NCI-H1417 treated with DMSO at 0.1 percent for 48 hours (cell line): ENCODE data around the gene EPHA7.

Experiments
- DNase-seq: peaks from one replicate; lab custom pipeline; 2025; lab: John Stamatoyannopoulos, UW

The EPHA7 gene

DNA sequence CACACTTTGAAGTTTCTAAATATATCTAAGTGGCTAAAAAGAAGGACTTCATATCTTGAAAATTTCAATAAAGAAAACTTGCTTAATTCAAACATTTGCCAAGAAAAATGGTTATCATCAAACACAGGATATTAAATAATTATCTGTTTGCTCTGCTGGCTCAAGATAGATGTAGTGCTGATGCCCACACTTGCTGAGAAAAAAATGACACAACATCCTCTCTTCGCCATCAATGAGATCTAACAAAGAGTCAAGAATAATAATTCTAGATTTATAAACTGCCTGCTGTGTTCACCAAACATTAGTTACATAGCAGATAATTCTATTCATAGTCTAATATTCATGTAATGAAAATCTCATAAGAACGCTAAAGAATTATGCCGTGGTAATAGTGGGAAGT is 93.6 kb downstream of the EPHA7 start:
- DNase-seq: no peak

DNA sequence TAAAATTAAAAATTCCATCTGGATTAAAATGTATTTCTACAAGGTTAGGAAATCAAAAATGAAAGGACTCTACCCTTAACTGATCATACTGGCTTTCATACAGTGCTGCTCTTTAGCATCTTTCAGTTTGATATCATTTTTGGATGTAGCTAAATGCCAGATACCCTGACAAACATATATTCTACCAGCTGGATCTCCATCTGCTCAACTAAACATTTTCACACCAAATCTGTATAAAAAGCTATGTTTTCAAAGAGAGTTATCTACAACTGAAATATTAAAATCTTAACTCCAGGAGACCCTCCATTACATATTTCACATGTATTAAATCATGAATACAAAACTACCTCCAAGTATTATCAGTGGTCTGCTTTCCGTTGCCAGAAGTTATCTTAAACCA is 95.7 kb downstream of the EPHA7 start:
- DNase-seq: no peak

GRCh38 chr6:93322651-93323050 is 96.7 kb downstream of the EPHA7 start:
- no peak for DNase-seq

DNA sequence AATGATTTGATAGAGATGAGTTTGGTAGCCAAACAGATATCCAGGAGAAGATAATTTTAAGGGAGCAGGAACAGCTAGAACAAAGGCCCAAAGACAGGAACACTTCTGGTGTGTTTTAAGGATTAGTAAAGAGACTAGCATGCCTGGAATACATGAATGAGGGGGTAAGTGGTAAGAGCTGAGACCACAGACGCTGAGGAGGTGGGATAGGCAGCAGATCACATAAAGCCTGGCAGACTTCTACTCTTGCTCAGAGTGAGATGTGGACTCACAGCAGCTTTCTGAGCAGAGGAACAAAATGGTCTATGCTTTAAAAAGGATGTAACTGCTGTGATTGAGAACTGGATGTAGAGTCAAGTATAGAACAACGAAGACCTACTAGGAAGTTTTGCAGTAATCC is 100.1 kb downstream of the EPHA7 start:
- no peak for DNase-seq

GRCh38 chr6:93318121-93318520 is 101.2 kb downstream of the EPHA7 start:
- no peak for DNase-seq

DNA sequence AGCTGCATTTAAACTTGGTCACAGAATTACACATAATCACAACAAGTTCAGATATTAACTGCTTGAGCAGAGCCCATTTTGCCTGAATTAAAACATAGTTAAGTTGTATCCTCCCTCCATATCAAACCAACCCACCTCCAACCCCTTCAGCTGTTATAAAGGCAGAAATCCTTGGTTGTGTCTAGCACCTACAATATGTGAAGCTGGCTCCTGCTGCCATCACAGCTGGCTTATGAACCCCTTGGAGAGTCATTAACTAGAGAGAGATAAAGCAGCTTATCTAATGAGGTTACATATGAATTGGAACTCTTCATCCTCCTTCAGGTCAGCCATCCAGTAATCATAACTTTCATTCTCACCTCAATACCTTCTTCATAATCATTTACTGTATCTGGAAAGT is 101.8 kb downstream of the EPHA7 start:
- DNase-seq: no peak

DNA sequence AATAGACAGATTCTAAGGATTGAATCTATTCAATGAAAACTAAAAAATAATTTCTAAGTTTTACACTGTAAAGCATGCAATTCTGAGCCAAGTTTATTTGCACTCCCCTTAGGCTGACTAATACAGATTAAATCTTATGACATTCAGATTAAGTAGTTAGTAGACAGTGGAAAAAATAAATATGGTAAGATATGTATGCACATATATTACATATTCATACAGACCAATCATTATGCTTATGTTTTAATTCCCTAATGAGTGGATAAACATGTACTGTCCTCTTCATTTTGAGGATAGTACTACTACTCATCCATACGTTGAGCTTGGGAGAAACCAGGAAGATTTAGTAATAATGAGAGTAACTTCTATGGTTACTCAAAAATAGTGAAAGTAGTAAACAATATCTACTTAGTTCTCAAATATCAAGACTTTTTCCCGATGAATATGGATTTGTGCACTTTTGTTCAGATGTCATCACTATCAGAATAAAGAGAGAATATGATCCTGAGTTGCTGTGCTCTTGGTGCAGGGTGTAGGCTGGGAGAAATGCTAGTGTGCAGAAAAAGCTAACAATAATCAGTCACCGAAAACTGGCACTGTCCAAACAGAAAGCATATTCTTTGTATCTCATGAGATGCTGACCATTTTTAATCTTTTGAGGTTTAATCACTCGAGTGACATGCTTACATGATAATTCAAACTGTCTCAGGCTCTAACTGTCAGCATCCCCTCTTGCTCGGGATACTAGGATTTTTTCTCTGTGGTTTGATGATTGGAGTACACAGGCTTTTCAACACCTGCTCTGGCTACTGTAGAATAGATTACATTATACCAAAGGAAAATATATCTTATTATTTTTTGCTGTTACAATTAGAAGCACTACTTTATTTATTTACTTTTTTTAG is 111.6 kb downstream of the EPHA7 start:
- DNase-seq: no peak

GRCh38 chr6:93305088-93305487 is 114.3 kb downstream of the EPHA7 start:
- DNase-seq: no peak

DNA sequence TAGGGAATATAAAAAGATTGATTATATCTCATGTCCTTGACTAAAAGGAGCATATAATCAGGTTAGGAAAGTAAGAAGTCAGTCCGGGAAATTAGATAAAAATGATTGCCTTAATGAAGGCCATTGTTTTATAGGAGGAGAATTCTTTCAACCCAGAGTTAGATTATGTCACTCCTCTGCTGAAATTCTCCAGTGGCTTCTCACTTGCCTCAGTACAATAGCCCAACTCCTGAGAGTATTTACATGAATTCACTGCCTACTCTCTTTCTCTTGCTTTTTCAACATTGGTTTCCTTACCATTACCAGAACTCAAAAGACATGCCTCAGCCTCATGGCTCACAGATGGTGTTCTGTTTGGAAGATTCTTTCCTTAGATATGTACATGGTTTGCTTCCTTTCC is 114.9 kb downstream of the EPHA7 start:
- no peak for DNase-seq

DNA sequence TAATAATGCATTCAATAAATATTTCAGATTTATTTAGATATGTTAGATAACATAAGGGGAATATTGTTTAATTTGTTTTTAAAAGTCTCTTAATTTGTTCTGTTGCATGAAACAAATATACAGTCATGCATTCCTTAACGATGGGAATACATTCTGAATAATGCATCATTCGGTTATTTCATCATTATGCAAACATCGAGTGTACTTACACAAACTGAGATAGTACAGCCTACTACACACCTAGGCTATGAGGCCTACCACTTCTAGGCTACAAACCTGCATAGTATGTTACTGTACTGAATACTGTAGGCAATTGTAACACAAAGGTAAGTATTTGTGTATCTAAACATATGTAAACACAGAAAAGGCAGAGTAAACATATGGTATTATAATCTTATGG is 118.7 kb downstream of the EPHA7 start:
- DNase-seq: no peak

DNA sequence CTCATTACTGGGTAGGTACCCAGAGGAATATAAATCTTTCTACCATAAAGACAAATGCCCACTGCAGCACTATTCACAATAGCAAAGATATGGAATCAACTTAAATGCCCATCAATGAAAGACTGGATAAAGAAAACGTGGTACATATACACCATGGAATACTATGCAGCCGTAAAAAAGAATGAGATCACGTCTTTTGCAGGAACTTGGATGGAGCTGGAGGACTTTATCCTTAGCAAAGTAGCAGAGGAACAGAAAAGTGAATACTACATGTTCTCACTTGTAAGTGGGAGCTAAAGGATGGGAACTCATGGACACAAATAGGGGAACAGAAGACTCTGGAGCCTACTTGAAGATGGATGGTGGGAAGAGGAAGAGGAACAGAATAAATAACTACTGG is 119.7 kb downstream of the EPHA7 start:
- no peak for DNase-seq

- DNase-seq: no peak
These were observed 123.7 kb downstream of the EPHA7 start for GRCh38 chr6:93295631-93296030.

GRCh38 chr6:93294879-93295278 is 124.5 kb downstream of the EPHA7 start:
- DNase-seq: no peak

- DNase-seq: peak; percentile 91
These were observed 125.5 kb downstream of the EPHA7 start for GRCh38 chr6:93293872-93294271.

DNA sequence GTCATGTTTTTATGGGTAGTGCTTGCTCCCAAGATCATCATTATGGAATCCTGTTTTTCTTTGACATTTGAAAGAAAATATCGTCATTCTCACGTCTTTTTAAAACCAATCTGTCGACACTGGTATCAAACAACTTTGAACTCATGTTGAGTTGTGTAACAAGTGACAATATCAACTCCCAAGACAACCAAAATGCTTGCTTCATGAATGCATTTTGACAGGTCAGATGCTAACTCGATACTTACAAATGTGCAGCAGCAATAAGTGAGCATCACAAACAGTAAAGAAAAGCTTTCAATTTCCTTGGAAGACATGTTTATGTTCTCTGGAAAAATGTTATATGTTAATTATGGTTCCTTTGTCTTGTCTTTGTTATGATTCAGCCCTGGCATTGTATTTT is 125.9 kb downstream of the EPHA7 start:
- DNase-seq: no peak

DNA sequence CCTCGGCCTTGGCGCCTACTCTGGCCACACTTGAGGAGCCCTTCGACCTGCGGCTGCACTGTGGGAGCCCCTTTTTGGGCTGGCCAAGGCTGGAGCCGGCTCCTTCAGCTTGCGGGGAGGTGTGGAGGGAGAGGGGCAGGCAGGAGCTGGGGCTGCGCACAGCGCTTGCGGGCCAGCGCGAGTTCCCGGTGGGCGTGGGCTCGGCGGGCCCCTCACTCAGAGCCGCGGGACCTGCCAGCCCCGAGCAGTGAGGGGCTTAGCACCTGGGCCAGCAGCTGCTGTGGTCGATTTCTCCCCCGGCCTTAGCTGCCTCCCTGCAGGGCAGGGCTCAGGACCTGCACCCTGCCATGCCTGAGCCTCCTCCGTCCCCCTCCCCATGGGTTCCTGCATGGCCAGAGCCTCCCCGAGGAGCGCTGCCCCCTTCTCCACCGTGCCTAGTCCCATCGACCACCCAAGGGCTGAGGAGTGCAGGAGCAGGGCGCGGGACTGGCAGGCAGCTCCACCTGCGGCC is 136.8 kb downstream of the EPHA7 start:
- no peak for DNase-seq

DNA sequence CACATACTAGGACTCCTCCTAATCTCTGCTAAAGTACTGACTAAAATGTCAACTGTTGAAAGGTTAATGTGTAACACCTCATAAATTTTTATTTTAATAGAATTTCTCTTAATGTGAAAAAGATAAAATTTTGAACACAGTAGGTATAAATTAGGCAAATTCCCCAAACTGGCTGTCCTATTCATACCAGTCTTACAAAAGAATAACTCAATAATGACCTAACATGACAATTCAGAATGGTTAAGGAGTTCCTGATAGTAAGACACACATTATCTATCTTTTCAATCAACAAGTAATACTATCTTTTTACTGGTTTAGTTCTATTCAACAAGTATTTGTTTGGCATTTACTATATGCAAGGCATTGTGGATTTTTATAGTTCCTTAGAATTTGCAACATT is 141.1 kb downstream of the EPHA7 start:
- DNase-seq: no peak

GRCh38 chr6:93272896-93273295 is 146.5 kb downstream of the EPHA7 start:
- no peak for DNase-seq

DNA sequence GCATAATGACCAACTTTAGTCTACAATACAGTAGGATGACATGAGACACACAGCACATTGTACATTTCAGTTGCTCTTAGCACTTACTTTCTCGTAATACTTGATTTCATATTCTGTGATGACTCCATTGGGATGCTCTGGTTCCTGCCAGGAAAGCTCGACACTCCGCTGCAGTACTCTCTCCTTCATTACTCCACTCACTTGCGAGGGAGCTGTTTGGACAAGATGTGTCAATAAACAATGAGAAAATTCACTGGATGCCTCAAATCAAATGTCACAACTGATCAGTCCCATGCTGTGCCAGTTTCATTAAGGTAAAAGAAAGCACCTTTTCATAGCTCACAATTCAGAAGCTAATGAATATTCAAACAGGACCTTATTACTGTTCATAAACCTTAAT is 147.1 kb downstream of the EPHA7 start:
- no peak for DNase-seq

DNA sequence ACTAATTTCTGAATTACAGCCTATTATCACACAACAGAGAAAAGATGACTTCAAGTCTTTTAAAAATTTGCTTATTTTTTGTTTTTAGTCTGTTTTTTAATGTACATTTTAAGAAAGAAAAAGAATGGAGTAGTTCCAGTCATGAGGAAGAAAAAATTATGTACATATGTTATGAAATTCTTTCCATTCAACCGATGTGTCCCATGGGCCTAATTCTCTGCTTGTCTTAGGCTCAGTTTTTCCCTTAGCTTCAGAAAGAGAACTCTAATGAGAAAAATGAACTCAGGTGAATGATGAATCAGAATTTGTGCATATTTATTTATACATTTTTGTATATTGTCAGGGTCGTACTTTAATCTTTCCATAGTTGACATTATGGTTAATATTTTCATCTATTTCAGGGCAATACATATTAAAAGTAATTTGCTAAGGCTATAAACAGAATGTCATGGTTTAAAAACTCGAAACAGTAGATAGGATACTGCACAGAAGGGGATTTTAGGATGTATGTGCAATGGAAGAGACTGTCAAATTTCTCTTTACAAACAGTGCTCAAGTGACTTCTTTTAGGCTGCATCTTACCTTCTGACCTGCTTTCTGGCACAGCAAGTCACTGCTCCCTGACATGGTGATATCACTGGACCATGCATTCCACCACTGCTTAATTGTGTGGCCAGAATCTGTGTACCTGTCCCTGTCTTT is 153.1 kb downstream of the EPHA7 start:
- DNase-seq: no peak

GRCh38 chr6:93260881-93261280 is 158.5 kb downstream of the EPHA7 start:
- no peak for DNase-seq

DNA sequence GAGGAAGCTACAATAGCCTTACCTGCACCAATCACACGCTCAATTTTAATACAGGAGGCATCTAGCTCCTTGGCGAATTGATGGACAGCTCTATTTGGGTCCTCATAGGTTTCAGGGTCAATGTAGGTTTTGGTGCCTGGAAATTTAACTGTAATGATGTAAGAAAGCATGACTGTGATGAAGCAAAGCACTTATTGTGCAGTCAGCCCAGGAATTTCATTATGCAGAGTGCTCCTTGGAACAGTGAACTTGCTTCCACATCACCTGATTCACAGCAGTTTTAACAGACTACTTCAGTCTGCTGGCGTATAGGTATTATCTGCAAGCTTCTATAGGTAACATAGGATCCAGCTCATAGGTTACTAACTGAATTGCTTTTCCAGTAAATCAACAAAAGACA is 160.0 kb downstream of the EPHA7 start:
- no peak for DNase-seq

GRCh38 chr6:93252930-93253329 is 166.4 kb downstream of the EPHA7 start:
- no peak for DNase-seq
